HK-2 (cell line): ENCODE measurements around the gene EEF1A2.

Source experiments
- DNase-seq: peaks from one replicate; pipeline ENCODE4 v3.0.0-alpha.2; 2018; ENCODE audit not compliant: unreplicated experiment

The EEF1A2 gene

DNA sequence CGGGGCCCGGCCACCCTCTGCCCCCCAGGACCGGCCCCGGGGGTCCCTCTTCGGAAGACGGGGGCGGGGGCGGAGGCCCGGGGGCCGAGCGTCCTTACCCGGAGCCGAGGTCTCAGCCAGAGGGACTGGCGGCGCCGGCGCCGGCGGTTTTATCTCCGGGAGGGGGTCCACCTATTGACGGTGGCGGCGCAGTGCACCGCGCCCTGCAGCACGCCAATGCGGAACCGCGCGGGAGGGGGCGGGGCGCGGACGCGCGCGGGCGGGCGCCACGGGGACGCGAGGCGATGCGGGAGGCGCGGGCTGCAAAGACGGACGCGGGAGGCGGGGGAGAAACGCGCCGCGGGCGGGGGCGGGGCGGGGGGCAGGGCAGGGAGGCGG, at the start of gene EEF1A2:
TSS of gene EEF1A2 (minus strand) at position 124 of the 378 bp plus-strand sequence. CDS start 1,320 bp downstream, outside the sequence.
- DNase-seq: peak; percentile 71

DNA sequence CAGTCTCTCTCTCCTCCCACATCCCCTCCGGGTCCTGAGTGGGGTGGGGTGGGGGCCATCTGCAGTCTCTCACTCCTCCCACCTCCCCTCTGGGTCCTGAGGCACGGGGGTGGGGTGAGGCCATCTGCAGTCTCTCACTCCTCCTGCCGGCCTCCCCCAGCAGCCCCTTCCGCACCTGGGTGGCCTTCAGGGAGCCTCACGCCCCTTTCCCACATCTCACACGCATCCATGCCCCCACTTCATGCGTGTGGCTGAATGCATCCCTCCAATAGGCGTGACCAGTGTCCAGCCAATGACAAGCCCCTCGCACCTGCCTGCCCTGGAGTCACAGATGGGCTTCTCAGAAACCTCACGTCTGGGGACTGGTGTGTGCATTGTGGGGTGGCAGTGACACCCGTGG, 49.7 kb upstream of the EEF1A2 start:
- no peak for DNase-seq

DNA sequence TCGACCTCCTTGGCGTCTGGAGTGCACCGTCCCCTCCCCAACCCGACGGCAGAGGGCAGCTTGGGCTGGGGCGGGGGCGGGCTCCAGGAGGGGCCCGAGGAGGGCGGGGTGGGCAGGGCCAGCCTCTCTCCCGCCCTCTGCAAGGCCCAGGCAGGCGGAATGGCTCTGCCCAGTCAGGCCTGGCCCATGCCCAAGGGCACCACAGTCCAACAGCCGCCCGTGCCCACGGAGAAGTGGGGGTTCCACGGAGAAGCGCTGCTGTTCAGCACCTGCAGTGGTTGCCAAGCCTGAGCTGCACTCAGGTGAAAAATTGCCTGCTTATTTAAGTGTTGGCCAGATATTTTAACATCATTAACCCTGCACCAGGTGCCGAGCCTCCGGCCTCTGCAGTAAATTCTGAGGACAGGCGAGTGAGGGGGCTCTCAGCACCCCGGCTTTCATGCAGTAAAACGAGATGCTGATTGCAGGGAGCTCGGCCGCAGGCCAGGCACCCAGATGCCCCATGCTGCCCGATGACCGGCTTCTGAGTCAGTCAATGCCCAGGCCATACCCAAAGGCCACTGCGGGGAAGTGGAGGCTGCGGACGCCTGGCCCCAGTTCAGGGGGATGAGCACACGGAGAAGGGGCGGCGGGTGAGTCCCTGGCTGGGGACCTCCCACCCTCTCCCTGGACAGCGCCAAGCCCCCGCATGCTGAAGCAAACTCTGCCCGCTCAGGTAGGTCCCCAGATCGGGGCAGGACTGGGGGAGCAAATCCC, 49.0 kb upstream of the EEF1A2 start, which contains the start of gene SRMS:
TSS of gene SRMS (minus strand) at position 25 of the 756 bp plus-strand sequence. CDS start 286 bp downstream, outside the sequence.
- DNase-seq: no peak

DNA sequence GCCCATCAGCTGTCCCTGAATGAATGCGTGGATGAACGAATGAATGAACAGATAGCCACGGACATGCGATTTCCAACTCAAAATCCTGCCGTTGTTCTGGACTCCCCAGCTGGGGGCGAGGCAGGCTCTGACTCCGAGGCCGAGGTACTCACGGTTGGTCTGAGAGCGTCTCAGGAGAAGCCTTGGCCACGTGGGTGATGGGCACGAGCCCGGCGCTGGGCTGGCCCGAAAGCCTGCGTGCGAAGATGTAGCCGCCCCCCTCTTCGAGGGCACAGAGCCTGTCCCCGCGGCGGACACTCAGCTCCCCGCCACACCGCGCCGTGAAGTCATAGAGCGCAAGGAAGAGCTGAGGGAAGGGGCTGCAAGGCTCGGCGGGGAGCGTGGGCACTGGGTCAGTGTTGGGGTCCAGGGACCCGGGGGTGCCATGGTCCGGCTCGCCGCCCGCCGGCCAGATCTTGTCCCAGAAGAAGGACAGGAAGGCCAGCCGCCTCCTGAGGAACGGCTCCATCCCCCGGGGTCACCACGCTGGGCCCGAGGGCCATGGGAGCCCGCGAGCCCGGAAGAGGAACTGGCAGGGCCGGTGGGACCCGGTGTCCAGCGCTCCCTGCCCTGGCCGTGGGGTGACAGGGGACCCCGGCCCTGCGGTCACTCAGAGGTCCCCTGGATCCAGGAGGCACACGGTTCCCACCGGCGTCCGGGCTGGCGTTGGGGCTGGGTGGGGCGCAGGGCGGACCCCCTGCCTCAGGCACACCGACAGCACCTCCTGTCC, 48.3 kb upstream of the EEF1A2 start:
- DNase-seq: no peak

DNA sequence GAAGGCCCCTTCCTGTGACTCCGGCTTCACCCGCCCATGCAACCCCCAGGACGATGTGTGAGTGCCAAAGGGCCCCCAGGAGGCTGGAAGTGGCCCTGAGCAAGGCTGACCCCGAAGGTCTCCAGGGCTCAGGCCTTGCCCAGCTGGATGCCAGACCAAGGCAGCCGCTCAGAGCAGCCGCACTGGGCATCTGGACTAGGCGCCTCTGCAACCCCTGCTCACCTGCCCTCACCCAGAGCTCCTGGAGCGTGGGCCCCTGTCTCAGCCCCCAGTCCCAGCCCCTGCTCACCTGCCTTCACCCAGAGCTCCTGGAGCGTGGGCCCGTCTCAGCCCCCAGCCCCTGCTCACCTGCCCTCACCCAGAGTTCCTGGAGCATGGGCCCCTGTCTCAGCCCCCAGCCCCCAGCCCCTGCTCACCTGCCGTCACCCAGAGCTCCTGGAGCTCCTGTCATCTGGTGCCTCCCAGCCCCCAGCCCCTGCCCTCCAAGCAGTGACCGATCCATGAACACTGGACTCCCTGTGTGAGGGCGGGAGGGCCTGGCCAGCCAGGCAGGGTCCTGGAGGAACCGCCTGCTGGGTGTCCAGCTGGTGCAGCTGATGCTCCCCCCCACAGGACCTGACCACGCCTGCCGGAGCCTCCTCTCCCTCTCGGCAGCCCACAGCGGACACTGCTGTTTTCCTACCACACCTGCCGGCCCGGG, 47.5 kb upstream of the EEF1A2 start:
- DNase-seq: no peak

DNA sequence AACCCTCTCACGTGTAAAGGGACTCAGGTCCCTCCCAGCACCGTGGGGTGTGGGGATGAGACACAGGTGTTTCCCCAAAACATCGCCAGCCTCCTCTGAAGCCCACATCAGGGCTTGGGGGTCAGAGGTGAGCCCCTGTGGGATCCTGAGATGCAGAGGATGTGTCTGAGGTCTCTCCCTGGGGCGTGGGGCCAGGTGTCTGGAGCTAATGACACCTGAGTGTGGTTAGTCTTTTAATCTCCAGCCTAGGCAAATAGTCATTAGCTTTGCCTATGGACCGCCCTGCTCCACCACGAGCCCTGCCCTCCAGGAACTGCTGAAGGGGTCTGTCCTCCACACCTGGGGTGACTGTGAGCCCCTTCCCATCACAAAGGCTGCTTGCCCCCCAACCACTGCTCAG, 46.9 kb upstream of the EEF1A2 start:
- DNase-seq: no peak

DNA sequence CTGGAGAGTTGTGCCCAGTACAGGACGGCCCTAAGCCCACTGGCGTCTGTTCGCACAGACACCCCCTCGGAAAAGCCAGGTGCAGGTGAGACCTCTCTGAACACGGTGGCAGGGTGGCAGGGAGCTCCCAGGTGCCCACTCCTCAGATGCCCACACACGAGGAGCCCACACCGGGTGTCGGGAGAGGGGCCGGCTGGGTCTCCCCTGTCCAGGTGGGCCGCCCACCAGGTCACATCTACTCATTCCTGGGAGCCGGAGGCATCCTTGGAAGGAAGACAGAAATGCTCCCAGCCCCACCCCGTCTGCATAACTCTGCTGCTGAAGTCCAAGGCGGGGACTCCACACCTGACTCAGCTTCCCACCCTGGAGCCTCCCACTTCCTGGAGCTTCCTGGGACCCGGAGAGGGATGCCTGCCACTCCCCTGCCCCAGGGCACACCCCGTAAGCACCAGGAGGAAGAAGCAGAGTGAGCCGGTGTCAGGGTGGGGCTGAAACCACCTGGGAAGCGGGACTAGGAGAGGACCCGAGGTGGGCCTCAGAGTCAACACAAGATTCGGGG, 46.2 kb upstream of the EEF1A2 start:
- peak; percentile 81 for DNase-seq

DNA sequence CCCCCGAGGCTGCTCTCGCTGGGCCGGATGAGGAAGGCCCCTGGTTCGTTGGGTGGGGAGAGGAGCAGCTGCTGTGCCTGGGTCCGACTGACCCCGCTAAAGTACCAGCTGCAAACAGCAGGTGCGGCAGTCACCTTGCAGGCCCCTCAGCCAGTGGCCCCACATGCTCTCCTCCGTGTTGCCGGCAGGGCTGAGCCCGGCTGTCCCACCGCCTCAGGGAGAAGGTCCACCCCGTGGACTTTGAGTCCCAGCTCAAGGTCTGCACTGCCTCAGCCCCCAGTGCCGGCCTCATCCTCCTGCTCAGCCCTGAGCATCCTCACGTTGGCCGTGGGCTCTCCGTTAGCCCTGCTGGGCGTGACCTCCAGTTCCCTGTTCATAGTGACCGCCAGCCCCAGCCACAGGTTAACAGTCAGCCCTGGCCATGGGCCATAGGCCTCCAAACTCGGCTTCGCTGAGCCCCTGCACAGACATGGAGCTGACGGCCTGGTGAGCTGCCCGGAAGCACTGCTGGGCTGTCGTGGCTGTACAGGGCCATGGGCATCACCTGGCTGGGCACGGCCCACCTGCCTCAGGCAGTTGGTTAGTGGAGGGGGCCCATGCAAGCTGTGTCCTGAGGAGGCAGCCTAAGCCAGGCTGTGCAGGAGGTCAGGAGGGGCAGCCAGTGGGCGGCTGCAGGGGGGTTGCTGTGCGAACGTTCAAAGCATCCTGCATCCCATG, 45.5 kb upstream of the EEF1A2 start:
- no peak for DNase-seq

DNA sequence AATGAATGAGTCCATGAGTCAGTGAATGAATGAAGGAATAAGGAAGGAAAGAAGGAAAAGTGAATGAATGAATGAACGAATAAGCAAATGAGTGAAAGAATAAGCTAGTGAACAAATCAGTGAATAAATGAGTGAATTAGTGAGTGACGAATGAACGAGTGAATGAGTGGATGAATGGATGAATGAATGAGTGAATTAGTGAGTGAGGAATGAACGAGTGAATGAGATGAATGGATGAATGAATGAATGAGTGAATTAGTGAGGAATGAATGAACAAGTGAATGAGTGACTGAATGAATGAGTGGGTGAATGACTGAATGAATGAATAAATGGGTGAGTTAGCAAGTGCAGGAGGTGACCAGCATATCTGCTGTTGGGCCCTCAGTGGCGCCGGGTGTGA, 44.9 kb upstream of the EEF1A2 start:
- DNase-seq: no peak

DNA sequence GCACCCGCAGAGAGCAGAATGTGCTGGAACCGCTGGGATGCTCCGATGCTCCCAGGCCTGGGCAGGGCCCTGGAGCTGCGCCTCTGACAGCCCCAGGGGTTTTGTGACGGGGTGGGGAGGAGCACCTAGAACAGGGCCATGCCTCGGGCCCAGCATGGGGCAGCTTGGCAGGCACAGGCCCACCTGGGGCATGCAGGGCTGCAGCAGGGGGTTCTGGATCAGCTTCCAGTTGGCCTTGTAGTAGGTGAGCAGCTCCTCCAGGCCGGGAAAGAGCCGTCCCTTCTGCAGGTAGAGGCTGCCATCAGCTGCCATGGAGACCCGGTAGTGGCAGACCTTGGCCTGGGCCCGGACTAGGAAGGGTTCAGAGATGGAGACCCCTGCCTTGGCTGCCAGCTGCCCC, 44.2 kb upstream of the EEF1A2 start:
- no peak for DNase-seq

DNA sequence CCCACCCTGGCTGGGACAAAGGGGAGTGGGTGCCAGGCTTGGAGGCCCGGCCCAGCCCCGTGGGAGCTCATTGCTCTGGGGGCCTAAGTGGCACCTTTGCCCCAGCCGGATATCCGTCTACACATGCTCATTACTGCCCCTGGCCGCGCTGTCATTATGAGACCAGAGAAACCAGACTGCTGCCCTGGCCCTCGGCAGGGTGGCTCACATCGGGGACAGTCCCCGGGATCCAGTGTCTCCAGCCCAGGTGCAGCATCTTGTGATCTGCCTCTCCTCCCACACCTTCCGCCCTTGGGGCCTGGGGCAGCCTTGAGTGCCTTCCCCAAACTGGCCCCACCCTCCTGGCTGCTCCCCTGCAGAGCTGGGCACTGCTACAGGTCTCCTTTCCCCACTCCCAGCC, 43.8 kb upstream of the EEF1A2 start:
- DNase-seq: no peak

DNA sequence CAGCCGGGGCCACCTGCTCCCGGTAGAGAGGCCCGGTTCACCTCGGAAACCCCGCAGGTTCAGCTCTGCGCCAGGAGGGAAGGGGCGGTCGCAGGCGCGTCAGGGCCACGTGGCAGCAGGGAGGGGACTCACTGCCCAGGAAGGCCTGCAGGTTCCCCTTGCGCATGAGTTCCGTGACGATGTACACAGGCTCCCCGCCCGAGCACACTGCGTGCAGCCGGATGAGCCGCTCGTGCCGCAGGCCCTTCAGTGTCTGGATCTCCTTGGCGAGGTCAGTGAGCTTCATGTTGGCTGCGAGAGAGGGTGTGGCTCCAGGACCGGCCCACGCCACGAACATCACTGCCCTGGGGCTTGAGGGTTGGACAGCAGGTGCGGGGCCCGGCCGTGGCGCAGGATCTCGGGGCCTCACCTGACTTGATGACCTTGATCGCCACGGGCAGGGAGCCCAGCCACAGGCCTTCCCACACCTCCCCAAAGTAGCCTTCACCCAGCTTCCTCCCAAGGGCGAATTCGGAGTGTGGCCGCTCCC, 43.2 kb upstream of the EEF1A2 start:
- no peak for DNase-seq

DNA sequence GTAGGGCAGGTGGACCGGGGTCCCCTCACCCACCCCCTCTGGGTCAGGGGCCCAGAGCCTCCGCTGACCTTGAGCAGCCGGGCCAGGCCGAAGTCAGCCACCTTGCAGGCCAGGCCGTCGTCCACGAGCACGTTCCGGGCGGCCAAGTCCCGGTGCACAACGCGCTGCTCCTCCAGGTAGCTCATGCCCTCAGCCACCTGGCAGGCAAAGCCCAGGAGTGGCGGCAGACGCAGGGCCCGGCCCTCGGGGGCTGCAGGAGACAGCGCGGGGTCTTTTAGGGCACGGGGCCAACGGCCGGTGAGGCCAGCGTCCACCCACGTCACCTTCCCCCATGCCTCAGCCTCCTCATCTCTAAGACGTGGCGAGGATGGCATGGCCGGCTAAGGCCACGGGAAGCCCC, 42.5 kb upstream of the EEF1A2 start:
- no peak for DNase-seq

DNA sequence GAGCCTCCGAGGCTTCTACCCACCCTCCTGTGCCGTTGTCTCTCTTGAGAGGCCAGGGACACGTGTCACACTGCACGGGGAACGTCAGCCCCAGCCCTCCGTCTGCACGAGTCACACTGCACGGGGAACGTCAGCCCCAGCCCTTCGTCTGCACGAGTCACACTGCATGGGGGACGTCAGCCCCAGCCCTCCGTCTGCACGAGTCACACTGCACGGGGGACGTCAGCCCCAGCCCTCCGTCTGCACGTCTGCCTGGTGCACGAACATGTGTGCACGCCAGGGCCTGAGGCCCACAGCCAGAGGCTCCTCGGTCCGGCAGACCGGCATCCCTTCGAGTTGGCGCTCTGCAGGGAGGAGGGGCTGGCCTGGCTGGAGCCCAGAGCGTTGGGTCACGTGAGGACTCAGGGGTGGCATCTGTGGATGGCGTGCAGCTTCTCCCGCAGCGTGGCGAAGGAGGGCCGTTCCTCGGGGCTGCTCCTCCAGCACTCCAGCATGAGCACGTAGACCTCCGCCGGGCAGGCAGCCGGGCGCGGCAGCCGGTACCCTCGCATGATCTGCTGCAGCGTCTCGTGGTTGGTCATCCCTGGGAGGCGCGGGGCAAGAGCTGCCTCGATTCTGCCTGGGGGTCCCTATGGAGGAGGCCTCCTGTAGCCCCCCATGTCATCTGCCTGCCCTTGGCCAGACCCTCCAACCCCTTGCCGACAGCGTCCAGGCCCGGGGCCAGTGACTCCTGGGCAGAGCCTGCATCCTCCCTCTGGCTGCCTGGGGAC, 41.7 kb upstream of the EEF1A2 start:
- DNase-seq: peak; percentile 58

DNA sequence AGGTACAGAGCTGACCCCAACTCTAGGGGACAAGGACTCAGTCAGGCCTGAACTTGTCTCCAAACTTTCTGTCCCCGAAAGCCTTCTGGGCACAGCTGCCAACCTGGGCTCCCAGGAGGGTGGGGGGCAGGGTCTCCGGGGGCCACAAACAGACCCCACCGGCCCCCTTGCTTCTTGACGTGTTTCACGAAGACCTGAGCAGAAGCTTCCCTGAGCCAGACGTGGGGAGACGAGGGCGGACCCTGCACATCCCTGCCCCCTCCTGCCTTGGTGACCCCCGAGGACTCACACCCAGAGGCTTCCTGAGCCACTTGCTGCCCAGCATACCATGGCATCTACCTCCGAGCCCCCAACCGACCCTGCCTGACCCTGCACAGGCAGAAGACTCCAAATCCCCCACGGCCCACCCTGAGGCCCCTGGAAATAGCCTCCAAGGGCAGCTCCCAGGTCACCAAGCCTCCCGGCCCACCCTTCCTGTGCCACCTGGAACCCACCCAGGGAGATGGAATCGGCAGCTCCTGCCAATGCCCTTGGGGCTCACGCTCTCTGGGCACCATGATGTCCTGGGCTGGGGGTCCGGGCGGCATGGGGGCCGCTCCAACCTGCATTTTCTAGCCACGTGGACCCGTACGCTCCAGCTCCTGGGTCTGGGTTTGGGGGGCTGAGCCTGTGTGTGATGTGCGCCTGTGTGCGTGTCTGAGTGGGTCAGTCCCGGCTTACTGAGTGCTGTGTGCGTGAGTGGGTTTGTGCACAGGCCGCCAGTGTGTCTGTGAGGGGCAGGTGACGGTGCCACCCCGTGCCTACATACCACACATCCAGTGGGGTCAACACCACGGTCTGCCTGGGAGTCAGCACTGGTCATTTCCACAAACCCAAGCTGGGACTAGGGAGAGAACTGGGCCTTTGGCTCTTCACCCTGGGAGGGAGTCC, 40.8 kb upstream of the EEF1A2 start:
- DNase-seq: no peak

DNA sequence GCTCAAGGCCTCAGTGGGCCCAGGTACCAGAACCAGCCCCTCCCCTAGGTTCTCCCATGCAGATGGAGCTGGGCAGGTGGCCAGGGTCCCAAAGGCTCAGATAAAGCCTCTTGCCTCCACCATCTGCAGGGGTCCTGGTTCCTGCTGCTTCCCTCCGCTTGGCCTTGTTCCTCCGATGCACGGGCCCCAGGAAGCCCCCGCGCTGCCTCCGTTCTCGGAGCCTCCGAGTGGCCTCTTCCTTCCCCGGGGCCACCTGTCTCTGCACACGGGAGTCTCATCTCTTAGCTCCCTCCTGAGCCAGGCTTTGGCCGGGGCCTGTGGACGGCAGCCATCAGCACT, 40.2 kb upstream of the EEF1A2 start:
- DNase-seq: no peak

DNA sequence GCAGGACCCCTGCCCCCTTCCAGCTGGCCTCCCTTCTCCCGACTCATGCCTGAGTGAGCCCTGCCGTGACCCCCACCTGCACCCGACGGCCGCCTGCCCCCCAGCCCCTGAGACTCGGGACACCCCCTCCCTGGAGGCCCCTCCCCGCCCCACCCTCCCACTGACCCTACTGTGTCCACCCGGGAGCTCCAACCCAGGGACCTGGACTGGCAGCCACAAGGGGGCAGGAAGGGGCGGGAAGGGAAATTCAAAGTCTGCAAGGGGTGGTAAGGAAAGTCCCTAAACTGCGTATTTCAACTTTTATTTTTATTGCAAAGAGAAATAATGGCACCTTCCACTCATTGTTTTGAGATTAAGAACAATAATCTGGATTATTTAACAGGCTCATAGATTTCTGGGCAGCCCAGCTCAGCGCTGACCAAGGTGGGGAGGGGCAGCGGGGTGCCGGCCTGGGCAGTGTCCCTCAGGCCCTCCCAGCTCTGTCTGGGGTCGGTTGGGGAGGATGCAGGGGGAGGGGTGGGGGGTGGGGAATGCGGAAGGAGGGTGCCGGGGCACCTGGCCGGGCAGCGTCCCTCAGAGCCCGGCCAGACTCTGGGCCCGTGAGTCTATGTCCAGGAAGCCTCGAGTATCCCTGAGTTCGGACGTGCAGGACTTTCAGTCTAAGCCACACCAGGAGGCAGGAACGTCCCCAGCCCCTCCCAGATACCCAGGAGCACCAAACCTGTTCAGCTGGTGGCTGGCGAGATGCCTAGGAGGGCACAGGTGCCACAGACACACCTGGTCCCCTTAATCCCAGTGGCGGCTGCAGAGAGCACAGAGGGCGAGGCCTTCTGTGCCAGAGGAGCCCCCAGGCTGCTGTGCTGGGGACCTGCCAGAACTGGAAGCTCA, 39.6 kb upstream of the EEF1A2 start:
- no peak for DNase-seq

DNA sequence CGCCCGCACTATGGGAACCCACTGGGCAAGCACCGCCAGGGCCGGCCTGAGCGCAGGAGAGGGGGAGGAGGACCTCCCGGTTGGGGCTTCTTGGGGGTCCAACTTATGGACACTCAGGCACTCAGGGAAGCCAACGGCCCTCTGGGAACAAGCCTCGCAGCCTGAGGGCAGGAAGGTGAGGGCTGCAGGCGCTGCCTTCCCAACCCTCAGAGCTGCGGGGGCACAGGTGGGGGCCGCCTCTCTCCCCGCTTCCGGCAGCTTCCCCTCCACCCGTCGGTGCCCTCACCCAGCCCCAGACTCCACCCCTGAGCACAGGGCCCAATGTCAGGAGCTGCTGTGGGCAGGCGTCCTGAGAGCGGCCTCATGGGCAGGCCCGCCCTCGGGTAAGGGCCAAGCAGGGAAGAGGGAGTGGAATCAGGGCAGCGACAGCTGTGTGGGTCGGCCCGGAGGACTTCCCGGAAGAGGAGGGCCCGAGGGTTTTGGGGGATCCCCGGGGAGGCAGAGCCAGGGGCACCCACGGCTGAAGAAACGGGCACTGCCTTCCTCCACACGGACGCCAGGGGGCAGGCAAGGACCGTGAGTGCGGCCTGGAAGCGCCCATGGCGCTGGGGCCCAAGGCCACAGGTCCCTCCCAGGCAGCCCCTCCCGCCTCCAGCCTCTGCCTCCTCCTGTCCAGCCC, 38.8 kb upstream of the EEF1A2 start:
- DNase-seq: peak; percentile 100
